Measurements from ENCODE around the gene GOLGA6L2. TPM values are rescaled to one million over a fixed set of nuclear protein-coding genes. Genes with fewer than 3 reads are reported as not detected.

Gene GOLGA6L2
- total RNA-seq, 1 donor from 2014 or later = not detected

DNA sequence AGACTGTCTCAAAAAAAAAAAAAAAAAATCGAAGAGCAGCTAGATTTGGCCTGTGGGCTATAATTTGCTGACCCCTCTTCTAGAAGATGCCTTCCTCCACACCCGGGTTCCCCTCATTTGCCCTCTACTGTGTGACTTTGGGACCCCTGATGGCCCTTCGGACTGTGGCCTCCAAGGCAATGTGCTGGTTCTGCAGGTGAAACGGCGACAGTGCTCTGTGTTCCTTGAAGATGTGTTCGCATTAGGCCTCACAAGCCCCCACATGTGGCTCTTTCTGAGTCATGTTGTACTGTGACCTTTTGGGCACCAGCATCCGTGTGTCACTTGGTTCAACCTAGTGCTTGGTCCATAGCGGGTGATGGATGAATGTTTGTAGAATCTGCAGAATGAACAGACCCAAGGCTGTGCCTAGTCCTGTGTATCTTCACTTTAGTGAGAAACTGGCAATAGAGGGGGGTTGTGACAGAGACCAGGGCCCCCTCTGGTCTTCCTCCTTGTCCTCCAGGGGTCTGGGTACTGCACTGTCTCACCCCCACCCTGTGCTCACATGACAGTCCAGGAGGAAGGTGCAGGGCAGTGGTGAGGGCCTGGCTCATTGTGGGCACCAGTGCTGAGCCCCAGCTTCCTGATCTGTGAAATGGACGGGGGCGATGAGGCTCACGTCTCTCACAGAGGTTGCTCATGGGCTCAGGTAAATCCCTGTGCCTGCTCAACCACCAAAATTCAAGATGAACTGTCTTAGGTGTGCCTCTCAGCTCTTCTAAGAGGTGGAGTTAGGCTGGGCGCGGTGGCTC, 22.7 kb downstream of the GOLGA6L2 start:
- TF ChIP-seq, protein P1, sequence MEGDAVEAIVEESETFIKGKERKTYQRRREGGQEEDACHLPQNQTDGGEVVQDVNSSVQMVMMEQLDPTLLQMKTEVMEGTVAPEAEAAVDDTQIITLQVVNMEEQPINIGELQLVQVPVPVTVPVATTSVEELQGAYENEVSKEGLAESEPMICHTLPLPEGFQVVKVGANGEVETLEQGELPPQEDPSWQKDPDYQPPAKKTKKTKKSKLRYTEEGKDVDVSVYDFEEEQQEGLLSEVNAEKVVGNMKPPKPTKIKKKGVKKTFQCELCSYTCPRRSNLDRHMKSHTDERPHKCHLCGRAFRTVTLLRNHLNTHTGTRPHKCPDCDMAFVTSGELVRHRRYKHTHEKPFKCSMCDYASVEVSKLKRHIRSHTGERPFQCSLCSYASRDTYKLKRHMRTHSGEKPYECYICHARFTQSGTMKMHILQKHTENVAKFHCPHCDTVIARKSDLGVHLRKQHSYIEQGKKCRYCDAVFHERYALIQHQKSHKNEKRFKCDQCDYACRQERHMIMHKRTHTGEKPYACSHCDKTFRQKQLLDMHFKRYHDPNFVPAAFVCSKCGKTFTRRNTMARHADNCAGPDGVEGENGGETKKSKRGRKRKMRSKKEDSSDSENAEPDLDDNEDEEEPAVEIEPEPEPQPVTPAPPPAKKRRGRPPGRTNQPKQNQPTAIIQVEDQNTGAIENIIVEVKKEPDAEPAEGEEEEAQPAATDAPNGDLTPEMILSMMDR (IDR thresholded peaks at IDR 0.05) = no peak
- DNase-seq (peak; percentile 39), ATAC-seq (no peak)
- Histone ChIP-seq H3K36me3 (no peaks in the 10 kb centered on the region), H3K27ac (no peak overlapping the region), H3K4me1 (no peaks in the 10 kb centered on the region), H3K27me3 (no peaks in the 10 kb centered on the region), H3K9me3 (no peaks in the 10 kb centered on the region), H3K4me3 (no peak overlapping the region)
- intact Hi-C loops (cut with DNase I) = no loop called here

DNA sequence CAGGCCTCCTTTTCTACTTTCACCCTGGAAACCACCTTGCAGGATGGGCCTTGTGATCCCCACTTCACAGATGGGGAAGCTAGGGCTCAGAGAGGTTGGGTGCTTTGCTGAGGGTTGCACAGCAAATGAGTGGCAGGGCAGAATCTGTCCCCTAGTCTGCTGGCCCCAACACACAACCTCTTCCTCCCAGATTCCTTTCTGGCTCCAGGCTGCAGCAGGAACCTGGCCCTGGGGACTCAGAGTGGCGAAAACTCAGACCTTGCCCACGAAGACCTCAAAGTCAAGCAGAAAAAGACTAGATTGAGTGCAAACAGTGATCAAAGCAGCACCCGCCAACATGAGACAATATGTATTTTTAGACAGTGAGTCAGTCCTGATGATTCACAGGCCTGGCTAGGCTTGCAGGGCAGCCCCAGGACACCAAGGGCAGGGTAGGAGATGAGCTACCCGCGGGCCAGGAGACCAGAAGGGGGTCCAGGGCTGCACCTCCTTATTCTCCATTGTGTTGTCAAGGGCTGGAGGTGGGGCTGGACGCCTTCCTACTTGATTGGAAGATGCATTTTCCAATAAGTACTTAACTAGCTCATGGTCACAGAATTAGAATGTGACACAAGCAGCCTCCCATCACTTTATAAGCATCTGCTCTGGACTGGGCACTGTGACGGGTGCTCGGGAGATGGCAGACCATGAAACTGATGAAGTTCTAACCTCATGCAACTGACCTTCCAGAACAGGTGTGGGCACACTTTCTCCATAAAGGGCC, 23.9 kb downstream of the GOLGA6L2 start:
- intact Hi-C loops (cut with DNase I) = no loop called here
- H3K9me3 ChIP-seq = no peaks in the 10 kb centered on the region
- no peaks in the 10 kb centered on the region for H3K4me1 ChIP-seq
- no peaks in the 10 kb centered on the region for H3K36me3 ChIP-seq
- TF ChIP-seq, protein P1 (IDR thresholded peaks at IDR 0.05) = no peak
- no peak overlapping the region for H3K4me3 ChIP-seq
- H3K27me3 ChIP-seq = no peaks in the 10 kb centered on the region
- no peak overlapping the region for H3K27ac ChIP-seq
- ATAC-seq = no peak
- DNase-seq = peak; percentile 25

DNA sequence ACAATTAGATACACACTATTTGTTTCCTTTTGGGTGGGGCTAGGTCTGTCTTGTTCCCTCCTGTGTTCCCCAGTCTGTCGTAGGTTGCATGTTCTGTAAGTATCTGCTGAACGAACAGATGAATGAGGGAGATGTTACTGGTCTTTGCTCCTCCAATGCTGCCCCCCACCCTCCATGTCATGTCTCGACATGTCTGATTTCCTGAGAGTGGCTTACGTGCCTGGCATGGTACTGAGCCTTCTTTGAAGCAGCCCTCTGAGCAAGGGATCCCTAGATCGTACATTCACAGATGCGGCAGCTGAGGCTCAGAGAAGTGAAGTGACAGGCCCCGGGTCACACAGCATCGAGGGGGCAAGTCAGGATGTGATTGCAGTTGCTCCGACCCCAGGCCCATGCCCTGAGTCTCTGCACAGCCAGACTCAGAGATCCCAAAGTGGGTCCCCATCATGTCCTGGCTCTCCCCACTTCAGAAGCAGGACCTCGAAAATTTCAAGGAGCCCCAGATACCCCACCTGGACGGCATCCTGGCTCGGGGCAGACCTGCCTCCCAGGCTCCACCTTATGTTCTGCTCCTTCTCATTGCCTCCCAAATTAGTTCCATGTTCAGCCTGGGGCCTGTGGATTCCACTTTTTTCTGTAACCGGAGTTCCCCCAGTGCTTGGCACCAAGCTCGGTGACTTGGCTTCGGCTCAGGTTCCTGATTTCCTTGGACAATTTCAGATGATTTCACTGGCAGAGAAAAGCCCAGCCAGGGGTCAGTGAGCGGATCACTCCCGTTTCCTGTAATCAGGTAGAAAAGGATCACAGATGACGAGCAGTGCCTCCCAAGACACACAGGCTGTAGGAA, 24.7 kb downstream of the GOLGA6L2 start:
- Histone ChIP-seq H3K36me3 (no peaks in the 10 kb centered on the region), H3K27ac (no peak overlapping the region), H3K4me3 (no peak overlapping the region), H3K27me3 (no peaks in the 10 kb centered on the region), H3K4me1 (no peaks in the 10 kb centered on the region), H3K9me3 (no peaks in the 10 kb centered on the region)
- TF ChIP-seq, protein P1 (IDR thresholded peaks at IDR 0.05) = no peak
- ATAC-seq (no peak), DNase-seq (peak; percentile 43)
- intact Hi-C loops (cut with DNase I) = no loop called here

DNA sequence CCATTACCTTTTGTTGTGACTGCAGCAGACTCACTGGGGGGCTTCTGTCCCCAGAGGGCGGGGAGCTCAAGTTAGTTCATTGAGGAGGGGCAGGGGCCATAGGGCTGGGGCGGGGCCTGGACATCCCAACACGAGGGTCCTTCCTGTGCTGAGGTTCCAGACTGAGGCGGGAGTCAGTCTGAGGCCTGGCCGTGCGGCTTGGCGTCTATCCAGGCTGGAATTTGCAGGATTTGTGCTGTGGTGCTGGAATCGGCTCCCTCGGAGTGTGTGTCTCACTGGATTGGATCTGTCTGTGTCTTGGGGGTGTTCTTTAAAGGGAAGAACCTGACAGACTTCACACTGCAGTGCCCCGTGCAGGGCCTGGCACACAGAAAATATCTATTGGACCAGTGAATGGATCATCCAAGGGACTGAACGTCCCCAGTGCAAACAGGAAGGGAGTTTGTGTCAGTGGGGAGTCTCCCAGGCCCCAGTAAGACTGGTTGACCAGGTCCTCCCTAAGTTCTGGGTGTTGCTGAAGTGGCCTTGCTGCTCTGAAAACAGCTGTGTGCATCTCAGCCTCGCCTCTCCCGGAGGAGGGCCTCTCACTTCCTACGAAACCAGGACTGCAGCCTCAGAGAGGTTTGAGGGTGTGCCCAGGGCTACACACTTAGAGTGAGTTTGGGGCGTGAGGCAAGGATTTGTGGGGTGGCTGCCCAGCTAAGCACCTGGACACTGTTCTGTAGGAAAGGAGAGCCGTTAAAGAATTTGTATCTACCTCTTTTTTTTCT, 26.1 kb downstream of the GOLGA6L2 start:
- TF ChIP-seq, protein P1 (IDR thresholded peaks at IDR 0.05) = no peak
- H3K9me3 ChIP-seq = no peaks in the 10 kb centered on the region
- no peaks in the 10 kb centered on the region for H3K4me1 ChIP-seq
- H3K4me3 ChIP-seq = no peak overlapping the region
- no peaks in the 10 kb centered on the region for H3K36me3 ChIP-seq
- H3K27me3 ChIP-seq = no peaks in the 10 kb centered on the region
- no peak overlapping the region for H3K27ac ChIP-seq
- intact Hi-C loops (cut with DNase I) = no loop called here
- peak; percentile 14 for ATAC-seq
- peak; percentile 47 for DNase-seq

Data from upper lobe of right lung (tissue), 1 donor.